Left hindlimb (tissue), 1 donor: ENCODE data around the gene MAL.

Source experiments
- DNase-seq: peaks from one replicate; pipeline ENCODE4 v3.0.0-alpha.2; 2018

MAL gene

DNA sequence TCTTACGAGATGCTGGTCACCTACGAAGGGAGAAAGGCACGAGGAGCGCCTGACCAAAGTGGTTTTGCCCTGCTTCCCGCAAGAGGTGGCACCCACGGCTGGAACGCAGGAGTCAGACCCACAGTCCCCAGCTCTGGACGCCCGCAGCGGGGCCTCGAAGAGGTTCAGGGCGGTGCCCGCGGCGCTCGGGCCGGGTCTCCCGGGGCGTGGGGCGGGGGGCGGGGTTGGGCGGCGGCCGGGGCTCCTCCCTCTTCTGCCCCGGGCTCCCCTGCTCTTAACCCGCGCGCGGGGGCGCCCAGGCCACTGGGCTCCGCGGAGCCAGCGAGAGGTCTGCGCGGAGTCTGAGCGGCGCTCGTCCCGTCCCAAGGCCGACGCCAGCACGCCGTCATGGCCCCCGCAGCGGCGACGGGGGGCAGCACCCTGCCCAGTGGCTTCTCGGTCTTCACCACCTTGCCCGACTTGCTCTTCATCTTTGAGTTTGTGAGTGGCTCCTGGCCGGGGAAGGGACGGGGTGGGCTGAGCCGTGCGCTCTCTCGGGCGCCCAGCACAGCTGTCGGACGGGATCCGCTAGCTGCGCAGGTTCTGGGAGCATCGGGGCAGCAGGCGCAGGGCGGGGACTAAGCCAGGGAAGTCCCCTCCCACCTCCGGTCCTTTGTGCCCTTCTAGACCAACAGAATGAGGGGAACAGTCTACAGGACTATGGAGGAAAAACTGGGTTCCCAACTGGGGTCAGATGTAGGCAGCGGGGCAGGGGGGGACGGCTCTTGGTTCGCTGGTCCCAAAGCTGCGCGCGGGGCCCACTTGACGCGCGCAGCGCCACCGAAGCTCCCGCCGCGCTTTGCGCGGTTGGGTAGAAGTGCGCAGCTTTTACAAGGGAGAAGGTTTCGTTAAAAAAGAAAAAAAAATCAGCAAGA, at the start of gene MAL:
Gene MAL (plus strand): TSS at position 303 of the 914 bp plus-strand sequence. CDS start 85 bp downstream, at position 388.
- peak; percentile 32 for DNase-seq

DNA sequence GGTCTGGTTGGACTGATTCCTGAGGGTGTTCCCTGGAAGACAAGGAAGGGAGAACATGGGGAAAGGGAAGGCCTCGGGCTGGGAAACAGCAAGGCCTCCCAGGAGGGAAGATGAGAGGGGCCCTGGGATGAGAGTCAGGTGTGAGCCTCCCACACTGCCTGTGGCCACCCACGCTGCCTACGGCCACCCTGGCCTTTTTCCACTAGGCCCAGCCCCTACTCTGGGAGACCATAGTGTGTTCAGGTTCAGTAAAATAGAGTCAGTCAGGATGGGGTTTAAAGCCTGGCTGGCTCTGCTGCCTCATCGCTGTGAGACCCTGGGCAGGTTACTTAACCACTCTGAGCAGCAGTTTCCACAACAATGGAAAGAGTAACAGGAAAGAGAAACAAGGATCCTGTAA, 47.7 kb upstream of the MAL start:
- DNase-seq, result no peak

GRCh38 chr2:94978917-94979316, 46.6 kb upstream of the MAL start:
- no peak for DNase-seq

DNA sequence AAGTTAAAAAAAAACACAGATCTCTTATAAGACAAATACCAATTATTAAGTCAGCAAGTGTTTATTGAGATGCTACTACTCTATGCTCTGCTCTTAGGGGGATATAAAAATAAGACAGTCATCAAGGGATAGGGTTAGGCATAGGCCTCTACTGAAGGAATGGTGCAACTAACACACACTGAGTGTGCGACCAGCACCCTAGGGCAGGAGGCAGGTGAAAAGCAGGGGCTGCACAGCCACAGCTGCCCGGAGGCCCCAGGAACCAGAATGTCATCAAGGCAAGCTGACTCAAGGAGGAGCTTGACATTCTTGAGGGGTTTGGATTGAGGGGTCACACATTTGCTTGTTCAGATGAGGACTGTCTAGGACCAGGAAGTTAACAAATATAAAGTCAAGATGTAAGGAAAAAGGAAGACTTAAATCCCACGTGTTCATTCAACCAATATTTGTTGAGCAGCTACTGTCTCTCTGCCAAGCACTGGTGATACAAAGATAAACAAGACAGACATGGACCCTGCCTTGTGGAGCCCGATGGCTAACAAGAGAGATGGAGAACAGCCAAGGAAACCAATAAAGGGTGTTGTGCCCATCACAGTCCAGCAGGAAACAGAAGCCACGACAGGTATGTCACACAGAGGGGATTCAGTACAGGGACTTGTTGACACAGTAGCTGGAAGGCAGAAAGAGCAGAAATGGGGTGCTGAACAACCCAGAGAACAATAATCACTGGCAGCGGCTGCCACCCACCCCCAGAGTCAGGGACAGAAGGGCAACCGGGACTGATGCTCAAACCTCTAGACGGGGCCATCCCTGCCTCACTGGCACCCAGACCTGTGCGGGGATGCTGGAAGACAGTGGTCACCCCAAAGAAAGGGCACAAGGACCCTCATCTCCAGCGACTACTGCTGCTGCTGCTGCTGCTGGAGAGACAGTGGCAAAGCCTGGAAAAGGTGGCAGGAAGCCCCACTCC, 45.8 kb upstream of the MAL start:
- DNase-seq, result no peak

DNA sequence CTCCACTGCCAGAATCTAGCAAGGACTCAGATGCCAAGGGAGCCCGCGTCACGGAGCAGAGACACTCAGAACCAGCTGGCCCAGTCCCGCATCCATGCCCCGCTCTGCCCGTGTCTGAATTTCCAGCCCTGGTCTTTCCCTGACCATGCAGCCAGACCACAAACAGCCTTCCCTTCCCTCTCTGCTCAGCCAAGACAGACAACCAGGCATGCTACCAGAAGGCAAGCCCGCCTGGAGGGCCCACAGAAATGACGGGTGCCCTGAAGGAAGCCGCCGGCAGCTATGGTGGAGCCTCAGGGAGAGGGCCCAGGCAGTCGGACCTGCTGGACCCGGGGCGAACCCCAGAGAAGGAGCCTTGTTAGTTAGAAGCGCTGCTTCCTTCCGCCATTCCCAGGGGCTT, 45.1 kb upstream of the MAL start:
- no peak for DNase-seq

DNA sequence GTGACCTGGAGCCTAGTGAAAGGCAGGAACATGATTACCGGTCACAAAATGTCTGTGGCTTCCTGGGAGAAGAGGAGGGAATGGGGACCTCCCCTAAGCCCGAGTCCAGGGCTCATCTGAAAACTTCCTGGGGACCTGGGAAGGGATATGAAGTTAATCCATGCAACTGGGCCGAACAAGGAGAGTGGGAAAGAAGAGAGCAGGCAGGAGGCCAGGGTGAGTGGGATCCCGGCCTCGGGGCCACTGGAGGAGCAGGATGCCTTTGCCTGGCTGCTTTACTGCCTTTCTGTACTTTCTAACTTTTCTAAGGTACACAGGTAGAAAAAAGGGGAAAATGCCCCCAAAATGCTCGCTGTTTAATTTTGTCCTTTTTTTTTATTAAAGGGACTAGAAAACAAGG, 43.4 kb upstream of the MAL start:
- DNase-seq, result no peak

DNA sequence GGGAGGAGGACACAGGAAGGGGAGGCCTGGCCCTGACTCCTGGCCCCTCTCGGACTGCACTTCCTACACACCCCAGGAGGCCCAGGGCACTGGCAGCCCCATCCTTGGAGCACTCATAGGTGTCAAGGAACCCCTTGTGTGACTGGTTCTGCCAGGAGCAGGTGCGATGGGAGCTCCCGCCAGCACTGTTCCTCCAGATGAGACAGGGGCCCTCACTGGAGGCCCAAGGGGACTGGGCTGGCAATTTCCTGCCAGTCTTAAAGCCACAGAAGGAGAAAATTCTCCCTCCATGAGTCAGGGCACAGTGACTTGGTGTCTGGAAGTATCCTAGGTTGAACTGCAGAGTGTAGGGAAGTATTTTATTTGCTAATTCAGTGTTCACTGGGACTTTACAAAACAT, 42.8 kb upstream of the MAL start:
- DNase-seq, result no peak

GRCh38 chr2:94984964-94985575, 40.4 kb upstream of the MAL start:
- DNase-seq, result no peak

- no peak for DNase-seq
Measured at GRCh38 chr2:94985636-94986035, 39.9 kb upstream of the MAL start.

DNA sequence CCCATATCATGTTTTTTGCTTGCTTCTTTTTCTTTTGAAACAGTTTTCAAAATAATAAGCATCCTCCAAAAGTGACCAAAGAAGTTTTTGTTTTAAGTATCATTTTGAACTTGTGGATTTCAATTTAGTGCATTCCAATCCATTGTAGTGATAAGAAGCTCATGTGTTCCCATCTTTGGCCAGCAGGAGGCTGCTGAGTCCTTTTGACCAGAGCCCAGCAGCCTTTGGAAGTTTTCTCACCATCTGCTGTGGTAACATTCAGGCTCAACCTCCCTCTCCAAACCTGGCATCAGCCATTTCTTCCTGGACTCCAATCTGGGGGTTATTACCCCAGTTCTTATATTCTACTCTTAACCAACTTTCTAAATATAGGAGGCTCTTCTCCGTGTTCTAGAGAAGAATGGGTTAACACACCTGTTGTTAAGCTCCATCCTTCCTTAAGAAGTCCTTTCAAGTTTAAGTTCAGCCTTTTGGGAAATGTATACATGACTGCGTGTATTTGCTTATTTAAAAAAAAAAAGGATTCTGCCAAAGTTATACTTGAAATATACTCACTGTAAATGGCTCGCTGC, 39.0 kb upstream of the MAL start:
- DNase-seq, result no peak

- DNase-seq, result no peak
Measured at GRCh38 chr2:94987074-94988020, 38.2 kb upstream of the MAL start.

- no peak for DNase-seq
Measured at GRCh38 chr2:94990956-94991355, 34.6 kb upstream of the MAL start.

- no peak for DNase-seq
Measured at GRCh38 chr2:94992360-94992759, 33.1 kb upstream of the MAL start.

GRCh38 chr2:94993176-94994062, 32.1 kb upstream of the MAL start:
- no peak for DNase-seq

DNA sequence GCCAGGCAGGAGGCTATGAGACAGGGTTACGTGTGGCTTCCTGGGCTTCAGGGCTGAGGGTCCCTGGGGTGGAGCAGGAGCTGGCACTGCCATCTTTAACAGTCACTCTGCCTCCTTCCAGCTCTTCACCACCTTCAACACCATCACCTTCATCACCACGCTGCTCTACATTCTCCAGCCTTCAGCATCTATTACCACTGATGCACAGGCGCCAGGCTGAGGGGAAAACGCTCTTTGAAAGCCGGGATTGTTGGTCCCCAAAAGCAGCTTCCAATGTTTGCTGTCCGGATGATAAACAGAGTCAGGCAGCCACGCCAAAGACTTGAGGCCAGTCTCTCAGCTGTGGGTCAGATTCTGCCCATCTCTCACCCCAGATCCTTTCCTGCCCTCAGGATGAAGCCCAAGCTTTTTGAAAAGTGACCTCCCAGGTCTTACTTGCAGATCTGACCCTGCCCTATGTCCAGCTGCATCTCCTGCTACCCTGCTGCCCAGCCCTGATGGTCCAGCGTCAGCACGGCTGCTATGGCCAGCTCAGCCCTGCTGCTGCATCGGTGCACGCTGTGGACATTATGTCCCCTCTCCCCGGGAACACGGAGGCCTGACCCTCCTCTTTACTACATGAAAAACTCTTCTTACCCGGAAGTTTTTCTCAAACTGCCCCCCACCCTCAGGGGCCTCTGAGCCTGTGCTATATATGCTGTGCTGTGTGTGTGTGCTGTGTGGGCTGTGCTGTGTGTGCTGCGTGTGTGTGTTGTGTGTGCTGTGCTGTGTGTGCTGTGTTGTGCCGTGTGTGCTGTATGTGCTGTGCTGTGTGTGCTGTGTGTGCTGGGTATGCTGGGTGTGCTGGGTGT, 31.2 kb upstream of the MAL start:
- no peak for DNase-seq

- no peak for DNase-seq
Measured at GRCh38 chr2:94994914-94995552, 30.5 kb upstream of the MAL start.

DNA sequence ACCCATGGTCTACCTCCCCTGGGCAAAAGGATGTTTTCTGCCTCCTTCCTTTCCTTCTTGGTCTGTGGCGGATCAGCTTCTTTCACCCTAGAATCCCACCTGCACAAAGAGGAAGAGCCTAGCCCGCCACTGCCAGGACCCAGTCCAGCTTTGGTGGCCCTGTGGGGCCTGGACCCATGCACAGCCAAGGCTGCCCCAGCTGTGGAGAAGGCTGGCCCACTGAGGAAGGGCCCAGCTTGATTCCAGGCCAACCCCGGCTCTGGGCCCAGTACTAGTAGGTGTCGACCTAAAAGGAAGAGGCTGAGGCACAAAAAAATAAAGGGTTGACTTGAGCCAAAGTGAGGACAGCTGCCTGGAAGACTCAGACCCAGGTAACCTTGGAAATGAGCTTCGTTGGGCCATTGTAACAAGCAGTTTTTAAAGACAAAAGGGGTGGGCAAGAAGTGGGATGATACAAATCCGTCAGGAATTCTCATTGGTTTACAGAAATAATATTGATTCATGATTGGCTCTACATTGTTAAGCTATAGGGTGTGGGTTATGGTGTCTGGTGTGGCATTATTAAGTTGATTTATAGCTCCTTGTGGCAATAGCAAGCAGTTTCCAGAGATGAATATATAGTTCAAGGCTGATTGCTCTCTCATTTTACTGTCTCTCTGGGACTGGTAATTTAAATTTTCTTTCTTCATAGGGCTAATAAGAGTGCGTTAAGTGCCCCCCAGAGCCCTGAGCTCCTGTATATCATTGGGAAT, 29.8 kb upstream of the MAL start:
- DNase-seq, result no peak
